Neuron (in vitro differentiated cells): ENCODE data around the gene ZNF175.

ENCODE experiments used
- H2AFZ ChIP-seq: one replicate; pipeline ENCODE4 v1.6.1; 2013; ENCODE audit warnings: low read depth, mild to moderate bottlenecking, inconsistent platforms, low read length, moderate library complexity
- H3K27me3 ChIP-seq: one replicate; pipeline ENCODE4 v1.6.1; 2013; ENCODE audit warnings: low read length; ENCODE audit not compliant: insufficient read depth
- H3K36me3 ChIP-seq: one replicate; pipeline ENCODE4 v1.6.1; 2013; ENCODE audit warnings: low read length; ENCODE audit not compliant: insufficient read depth
- H3K4me1 ChIP-seq: one replicate; pipeline ENCODE4 v1.6.1; 2013; ENCODE audit warnings: low read length; ENCODE audit not compliant: insufficient read depth
- H3K4me3 ChIP-seq: 2 replicates; pipeline ENCODE4 v1.5.1; 2013; ENCODE audit warnings: mild to moderate bottlenecking, low read length, moderate library complexity
- H3K9me3 ChIP-seq: one replicate; pipeline ENCODE4 v1.6.1; 2013; ENCODE audit warnings: low read length

The ZNF175 gene

DNA sequence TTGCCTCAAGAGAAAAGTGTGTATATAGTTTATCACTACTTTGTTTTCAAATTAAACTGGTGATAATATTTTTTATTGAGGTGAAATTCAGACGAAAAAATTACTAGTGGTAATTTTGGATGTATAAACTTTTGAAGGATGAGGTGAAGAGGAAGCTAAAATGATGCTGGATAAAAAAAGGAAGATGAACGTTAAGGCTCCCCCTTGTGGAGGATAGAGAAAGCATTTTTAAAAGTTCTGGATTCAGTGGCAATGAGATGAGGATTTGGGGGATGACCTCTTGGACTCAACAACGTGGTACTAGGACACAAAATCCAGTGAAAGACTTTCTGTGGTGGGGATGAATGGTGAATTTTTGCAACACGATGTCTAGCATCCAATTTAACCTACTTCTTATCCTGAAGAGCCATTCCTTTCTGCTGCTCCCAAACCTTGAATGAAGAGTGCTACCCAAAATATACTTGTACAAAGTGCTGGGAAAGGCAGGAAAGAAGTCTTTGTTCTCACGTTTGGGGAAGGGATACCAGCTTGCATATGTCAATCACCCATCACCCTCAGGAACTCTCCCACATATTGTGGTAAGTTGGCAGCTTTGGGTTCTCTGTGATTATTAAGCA, 66.4 kb downstream of the ZNF175 start:
- no peak overlapping the region for H3K4me3 ChIP-seq
- no peaks in the 10 kb centered on the region for H3K4me1 ChIP-seq
- H3K27me3 ChIP-seq: peaks cover 2% of the 10 kb centered on the region
- peaks cover 3% of the 10 kb centered on the region for H3K9me3 ChIP-seq
- no peaks in the 10 kb centered on the region for H3K36me3 ChIP-seq
- no peak overlapping the region for H2AFZ ChIP-seq

DNA sequence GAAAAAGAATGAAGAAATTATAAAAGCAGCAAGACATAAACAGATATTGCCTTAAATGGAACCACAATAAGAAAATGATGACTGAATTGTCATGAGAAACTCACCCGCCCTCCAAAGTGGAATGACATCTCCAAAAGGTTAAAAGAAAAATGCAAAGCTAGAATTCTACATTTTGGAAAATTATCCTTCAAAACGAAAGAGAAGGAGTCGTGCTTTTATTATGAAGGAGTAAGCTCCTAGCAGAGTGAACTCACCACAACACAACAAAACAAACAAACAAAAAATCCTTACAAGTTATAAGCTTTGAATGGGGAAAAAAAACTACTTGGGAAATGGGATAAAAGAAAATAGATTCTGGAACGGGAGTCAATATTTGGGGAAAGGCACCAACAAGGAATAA, 68.8 kb downstream of the ZNF175 start:
- no peak overlapping the region for H2AFZ ChIP-seq
- H3K27me3 ChIP-seq: peaks cover 6% of the 10 kb centered on the region
- no peaks in the 10 kb centered on the region for H3K4me1 ChIP-seq
- no peaks in the 10 kb centered on the region for H3K36me3 ChIP-seq
- no peak overlapping the region for H3K4me3 ChIP-seq
- peaks cover 3% of the 10 kb centered on the region for H3K9me3 ChIP-seq

DNA sequence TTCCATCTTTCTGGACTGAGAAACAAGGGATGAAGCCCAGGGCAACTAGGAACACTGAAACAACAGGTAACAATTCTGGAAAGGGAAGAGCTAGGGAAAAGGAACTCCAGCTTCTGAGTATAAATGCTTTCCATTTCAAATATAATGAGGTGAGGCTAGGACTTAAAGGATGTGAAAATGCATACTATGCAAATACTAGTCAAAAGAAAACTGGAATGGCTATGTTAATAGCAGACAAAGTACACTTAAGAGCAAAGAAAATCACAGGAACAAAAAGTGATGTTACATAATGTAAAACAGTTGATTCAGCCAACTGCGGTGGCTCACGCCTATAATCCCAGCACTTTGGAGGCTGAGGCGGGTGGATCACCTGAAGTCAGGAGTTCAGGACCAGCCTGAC, 69.3 kb downstream of the ZNF175 start:
- Histone ChIP-seq H3K36me3 (no peaks in the 10 kb centered on the region), H3K4me3 (no peak overlapping the region), H2AFZ (no peak overlapping the region), H3K9me3 (peaks cover 3% of the 10 kb centered on the region), H3K4me1 (no peaks in the 10 kb centered on the region), H3K27me3 (peaks cover 6% of the 10 kb centered on the region)

DNA sequence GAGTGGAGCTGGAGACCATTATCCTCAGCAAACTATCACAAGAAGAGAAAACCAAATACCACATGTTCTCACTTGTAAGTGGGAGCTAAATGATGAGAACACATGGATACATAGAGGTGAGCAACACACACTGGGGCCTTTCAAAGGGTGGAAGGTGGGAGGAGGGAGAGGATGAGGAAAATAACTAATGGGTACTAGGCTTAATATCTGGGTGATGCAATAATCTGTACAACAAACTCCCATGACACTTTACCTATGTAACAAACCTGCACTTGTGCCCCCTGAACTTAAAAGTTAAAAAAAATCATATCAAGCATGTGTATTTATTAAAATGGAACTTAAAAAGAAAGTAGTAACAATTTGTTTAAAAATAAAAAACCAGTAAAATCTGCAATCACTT, 70.6 kb downstream of the ZNF175 start:
- Histone ChIP-seq H2AFZ (no peak overlapping the region), H3K4me3 (no peak overlapping the region), H3K27me3 (peaks cover 6% of the 10 kb centered on the region), H3K4me1 (no peaks in the 10 kb centered on the region), H3K9me3 (no peaks in the 10 kb centered on the region), H3K36me3 (no peaks in the 10 kb centered on the region)
